Midbrain (tissue), 1 donor: ENCODE results near the gene KCNK7.

Experiments
- DNase-seq: peaks from one replicate; lab custom pipeline; 2025; lab: John Stamatoyannopoulos, UW

The KCNK7 gene

DNA sequence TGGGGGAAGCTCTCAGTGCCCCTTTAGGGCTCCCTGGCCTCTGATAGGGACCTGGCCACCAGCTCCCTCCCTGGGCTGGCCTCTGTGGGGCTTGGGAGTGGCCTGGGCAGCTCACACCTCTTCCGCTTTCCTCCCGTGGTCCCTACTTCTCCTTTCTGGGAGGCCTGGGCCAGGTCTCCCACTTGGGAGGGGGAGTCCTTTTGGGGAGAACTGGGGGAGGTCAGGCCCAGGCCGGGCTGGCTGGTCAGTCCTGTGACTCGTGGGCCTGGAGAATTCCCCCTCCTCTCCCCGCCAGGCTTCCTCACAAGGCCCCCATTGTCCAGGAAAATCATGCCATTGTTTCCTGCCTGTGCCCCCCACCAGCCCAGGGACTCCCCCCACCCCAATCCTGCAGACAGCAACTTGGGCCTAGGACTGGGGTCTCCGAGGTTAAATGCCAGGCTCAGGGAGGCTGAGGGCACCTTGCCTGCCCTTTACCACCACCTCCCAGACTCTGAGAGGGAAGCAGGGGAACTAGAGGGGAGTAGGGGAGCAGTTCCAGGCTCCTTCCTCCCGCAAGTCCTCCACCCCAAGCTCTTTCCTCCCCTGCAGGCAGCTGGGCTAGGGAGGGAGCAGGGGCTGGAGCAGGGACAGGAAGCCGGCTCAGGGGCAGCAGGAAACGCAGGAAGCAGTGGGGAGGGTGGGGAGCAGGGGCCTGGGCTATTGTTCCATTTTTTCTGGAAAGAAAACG is 15.6 kb upstream of the KCNK7 start:
- peak; percentile 89 for DNase-seq

DNA sequence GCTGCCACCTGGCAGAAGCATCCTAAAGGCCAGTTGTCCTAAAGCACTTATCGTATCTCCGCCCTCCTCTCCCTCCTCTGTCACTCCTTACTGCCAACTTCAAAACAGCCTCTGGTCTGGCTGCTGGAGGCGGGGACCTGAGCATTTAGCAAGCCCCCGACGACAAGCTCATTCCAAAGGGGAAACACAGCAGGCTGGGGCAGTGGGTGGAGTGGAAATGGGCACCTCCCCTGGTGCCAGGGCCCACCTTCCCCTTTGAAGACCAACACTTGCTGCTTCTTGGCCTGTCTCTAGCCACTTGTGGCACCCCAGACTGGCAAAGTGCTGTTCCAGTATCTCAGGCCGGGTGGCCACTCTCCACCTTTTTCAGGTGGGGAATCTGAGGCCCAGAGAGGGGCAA is 14.8 kb upstream of the KCNK7 start:
- peak; percentile 23 for DNase-seq

DNA sequence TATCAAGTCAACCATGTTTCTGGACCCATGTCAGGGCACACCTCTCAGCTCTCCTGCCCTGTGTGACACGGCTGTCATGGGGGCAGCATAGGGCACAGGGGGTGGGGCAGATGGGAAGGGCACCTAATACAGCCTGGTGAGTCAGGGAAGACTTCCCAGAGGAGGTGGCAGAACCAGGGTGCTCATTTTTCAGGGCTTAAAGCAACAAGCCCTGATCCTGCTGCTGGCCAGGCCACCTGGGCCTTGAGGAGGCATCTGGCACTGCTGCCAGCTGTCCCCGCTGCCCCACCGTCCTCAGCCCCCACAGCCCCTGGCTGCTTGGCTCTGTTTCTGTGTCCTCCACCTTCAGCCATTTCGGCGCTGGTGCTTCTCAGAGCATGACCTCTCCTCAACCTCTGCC is 14.1 kb upstream of the KCNK7 start:
- DNase-seq, result no peak

DNA sequence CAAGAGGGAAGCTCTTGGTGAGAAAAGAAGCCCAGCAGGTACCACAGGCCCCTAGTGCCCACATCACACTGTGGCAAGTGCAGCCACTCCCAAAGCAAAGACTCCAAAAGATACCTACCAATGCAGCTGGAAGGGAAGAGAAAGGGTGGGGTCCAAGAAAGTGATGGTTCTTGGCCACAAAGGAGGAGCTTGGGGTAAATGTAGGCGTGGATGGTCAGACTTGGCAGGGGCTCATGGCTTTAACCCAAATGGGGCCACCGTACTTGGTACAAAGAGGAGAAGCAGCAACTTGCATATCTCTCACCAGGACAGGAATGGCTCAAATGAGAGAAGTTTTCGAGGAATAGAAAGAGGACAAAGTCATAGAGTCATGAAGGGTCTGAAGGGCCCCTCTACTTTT is 13.6 kb upstream of the KCNK7 start:
- no peak for DNase-seq

DNA sequence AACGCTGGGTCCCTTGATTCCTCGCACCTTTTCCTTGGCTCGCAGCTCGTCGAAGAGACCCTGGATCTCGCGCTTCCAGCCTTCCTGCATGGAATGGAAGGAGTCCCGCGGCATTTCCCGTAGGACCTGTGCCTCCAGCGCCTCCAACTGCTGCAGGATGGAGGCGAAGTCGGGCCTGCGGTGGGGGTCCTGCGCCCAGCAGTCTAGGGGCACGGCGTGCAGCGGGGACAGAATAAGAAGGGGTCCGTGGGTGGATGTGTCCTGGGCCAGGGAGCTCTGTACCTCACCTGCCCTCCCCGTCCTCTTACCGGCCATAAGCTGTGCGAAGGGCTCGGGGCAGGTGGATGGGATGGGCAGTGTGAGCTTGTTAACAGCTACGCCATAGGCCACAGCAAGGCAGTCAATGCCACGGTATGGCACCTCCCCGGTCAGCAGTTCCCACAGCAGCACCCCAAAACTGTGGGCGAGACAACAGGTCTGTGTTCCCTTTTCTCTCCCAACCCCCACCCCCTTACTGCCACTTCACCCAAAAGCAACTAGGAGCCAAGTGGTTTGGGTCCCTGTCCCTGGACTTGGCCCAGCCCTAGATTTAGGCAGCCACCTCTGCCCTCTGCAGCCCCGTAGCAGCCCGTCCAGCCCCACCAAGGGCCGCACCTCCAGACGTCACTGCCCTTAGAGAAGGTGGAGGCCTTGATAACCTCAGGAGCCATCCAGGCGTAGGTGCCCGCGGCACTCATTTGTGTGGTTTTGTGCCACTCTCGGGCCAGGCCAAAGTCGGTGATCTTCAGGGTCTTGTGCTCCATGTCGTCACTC is 12.2 kb upstream of the KCNK7 start:
- no peak for DNase-seq

DNA sequence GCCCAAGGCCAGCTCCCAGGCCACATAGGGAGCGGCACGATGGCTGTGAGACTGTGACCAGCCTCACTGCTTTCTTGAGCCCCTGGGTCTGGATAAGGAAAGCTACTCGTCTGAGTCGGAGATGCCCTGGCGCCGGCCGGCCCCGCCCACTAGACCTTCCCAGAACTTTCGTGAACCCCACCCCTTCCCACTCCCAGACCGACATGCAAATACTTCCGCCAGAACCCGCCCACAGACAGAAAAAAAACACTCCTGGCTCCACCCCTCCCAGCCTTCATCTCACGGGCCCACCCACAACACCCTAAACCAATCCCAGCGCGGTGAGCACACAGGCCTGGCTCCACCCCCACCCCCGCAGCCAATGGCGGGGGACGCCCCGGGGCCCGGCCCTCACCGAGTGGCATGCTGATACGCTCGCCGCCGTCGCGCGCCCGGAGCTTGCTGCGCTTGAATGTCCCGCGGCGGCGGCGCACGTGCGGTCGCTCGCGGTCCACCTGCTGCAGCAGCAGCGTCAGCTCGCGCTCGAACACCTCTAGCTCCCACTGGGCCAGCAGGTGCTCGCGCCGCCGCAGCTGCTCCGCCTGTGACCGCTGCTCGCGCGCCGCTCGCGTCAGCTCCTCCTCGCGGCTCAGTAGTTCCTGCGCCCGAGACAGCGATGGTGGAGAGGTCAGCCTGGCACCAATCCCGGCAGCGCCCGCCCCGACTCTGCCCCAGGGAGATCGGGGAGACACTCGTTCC is 11.4 kb upstream of the KCNK7 start:
- DNase-seq, result peak; percentile 94

DNA sequence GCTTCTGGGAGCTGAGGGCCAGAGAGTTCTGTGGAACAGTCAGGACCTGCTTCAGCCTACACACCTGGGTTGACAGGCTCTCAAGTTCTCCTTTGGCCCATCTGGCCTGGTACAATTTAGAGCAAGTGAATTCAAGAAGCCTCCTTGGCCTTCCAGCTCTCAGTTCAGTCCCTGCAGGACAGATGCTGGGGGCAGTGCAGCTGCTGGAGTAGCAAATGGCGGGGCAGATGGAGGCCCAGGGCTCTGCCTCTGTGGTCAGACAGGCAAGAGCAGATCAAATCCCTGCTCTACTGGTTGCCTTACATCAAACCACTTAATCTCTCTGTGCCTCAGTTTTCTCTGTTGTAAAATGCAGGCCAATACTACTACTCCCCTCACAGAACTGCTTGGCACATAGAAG is 8.7 kb upstream of the KCNK7 start:
- DNase-seq, result no peak

DNA sequence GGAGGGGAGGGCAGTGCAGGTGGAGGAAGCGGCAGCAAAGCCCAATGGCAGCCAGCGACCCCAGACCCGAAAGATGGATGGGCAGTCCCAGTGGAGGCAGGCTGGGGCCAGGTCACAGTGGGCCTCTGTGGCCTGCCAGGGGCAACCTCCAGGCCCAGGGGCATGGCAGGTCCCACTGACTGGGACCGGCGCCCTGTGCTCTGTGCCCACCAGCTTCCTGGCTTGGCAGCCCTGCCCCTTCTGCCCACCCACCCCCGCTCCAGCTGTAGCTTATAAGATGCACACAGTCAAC is 4.3 kb upstream of the KCNK7 start:
- DNase-seq, result no peak

DNA sequence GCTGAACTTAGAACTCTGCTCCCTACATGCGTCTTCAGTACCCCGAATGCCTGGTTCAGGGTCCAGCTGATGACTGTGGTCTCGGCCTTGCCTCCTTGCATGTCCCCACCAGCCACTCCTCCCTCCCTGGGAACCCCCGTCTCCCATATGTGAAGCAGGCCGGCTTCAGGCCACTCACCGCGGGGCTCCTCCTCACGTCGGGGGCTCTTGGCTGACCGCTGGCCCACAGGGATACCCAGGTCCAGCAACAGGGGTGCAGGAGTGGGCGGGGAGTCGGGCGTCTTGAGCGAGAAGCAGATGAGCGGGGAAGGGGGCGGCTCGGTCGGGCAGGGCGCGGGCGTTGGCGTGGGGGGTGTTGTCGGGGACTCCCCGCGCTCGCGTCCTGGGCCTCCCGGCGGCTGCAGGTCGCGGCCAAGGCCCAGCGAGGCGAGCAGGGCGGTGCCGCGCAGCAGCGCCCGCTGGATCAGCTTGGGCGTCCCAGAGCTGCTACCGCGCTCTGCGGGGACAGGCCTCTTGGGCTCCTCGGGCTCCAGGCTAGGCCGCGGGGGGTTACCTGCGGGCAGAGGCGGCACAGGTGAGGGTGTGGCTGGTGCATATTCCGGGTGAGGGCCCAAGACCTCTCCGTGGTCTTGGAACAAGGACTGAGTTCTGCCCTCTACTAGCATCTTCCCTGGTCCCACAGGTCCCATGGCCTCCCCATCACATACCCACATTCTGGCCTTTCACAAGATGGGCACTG is 3.8 kb upstream of the KCNK7 start:
- DNase-seq, result no peak

DNA sequence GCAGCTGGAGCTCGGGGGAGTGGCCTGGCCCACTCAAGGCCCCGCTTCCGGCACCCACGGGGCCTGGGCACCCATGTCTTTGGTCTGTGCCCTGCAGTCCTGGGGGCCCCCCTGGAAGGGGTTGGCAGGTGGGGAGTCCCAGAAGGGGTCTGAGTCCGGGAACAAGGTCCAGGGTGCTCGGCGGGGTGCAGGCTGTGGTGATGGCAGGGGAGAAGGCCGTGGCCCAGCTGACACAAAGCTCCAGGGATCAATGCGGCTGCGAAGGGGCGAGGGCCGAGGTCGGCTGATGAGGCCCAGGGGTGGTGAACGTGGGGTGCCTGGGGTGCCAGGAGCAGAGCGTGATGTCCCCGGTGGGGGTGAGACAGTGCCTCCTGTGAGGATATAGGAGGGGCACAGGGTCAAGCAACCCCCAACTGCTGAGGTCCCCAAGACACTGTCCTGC is 2.7 kb upstream of the KCNK7 start:
- DNase-seq, result no peak

DNA sequence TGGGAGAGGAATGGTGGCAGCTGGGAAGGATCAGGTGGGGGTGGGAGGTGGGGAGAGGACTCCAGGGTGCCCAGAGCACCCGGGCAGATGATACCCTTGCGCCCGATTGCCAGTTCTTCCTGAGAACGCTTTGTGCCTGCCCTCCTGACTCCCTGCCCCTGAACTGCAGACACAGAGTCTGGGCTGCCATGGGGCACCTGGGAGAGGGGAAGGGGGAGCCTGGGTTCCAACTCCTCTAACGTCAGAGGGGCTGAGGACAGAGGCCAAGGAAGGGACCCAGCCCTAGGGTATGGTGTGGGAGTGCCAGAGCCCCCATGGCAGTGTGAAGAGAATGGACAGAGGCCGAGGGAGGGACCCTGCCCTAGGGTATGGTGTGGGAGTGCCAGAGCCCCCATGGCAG is 920 bp upstream of the KCNK7 start:
- no peak for DNase-seq

DNA sequence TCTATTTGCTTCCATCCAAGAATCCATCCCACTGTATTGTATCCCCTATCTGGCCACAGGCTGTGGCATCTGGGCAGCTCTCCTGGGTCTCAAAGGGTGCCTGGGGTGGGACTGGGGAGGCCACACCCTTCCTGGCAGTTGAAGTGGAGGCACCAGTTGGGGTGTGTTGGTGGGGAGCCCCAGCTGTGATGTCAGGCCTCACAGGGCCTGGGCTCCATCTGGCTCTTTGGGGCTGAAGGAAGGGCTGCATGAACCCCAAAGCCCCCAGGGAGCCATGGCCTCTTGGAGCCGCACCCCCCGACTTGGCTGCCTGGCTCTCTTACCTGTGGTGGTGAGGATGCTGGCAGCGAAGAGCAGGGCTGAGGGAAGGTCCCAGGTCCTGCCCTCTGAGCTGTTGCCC is 469 bp downstream of the KCNK7 start:
- no peak for DNase-seq

DNA sequence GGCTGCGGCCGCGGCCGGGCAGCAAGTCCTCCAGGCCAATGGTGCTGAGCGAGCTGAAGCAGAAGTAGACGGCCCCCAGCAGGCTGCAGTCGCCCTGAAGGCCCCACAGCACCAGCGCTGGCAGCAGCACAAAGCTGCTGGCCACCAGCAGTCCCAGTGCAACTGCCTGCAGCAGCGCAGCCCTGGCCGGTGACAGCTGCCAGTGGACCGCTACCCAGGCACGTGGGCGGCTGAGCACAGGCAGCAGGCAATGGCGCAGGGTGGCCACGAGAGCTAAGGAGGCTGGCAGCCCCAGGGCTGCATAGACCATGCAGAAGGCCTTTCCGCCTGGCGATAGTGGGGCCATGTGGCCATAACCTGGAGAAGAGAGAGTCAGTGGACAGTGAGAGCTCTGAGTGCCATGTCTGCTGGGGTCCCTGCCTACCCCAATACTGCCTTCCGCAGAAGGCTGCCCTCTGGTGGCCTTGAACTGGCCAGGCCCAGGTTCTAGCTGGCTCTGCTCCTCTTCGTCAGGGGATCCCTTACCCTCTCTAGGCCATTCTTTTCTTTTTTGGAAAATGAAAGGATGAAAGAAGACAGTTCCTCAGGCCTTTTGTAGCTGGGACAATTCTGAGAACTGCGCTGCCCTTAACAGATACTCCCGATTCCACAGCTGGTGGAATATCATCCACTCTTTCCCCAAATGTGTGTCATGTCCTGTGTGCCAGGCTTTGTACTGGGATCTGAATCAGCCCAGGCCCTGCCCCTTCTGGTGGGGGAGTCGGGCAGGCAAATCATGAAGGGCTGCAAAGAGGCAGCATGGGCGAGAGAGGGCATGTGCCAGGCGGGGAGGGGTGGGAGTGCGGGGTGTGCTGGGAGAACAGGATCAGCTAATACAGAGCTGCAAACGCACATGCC is 1.8 kb downstream of the KCNK7 start:
- peak; percentile 58 for DNase-seq

DNA sequence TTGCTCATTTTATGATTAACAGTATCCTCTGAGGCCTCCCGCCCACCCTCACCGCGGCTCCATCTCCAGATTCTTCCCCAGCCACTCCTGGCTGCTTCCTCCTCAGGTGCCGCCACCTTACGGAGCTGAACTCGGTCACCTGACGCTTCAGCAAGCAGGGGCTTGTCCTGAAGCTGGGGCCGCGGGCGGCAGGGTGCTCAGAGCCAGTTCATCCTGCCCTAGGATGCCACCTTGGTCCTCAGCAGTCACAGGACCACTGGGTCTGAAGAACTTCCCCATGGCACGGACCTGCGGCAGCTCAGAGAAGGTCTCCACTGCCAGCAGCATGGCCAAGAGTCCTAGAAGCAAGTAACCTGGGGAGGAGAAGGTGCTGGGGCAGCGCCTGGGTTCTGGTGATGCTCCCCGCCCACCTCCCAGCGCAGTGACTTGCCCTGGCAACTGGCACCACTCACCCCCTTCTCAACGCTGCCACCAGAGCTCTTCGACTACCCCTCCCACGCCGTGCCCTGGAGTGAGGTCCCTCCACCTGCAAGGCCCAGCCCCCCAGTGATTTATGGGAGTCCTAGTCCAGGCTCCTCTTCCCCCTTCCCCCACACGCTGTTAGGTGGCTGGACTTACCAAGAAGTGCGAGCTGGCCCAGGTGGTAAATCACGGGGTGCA is 2.6 kb downstream of the KCNK7 start:
- no peak for DNase-seq

DNA sequence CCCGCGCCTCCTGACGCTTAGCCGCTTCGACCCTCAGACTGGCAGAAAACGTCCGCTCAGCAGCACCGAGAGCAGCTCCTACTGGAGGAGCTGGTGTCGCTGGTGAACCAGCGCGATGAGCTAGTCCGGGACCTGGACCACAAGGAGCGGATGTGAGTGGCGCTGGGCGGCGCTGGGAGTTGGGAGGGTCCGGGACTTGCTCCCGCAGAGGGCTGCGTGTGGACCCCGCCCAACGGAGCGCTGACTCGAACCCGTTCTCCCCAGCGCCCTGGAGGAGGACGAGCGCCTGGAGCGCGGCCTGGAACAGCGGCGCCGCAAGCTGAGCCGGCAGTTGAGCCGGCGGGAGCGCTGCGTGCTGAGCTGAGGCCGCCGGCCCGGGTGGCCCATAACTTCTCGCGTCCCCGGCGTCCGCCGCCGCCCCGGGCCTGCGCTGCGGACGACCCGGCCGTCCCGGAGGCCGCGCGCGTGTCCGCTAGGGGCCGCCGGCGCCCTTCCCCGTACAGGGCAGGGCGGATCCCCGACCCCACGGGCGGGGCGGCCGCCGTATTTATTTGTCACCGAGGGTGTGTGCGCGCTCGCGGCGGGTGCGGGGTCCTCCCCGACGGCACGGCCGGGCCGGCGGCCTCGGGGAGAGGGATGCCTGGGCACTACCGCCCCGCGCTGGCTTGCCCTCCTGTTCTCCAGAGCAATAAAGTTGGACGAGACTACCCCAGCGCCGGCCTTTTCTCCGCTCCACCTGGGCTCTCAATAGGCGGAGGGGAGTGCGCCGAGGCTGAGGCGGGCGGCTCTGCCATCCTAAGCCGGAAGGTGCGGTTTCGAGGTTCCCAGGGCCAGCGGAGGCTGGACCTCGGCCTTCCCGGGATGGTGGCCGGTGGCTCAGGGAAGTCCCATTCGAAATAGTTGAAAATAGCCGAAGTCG is 3.4 kb downstream of the KCNK7 start:
- DNase-seq, result no peak

DNA sequence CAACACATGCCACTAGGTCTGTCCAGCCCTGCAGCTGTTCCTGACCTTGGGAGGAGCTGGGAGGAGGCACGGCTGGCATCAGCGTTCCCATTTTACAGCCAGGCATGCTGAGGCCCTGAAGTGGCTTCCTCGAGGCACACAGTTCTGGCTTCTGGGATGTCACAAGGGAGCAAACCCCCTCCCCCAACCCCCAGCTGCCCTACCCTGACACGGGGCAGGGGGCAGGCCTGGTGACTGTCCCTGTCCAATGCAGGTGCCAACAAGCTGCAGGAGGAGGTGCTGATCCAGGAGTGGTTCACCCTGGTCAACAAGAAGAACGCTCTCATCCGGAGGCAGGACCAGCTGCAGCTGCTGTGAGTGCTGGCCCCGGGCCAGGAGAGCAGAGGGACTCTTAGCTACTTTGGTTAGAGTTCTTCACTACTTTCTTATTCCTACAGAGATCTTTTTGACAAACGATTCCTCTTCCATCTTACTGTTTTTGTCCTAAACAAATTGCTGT is 5.3 kb downstream of the KCNK7 start:
- DNase-seq, result no peak

DNA sequence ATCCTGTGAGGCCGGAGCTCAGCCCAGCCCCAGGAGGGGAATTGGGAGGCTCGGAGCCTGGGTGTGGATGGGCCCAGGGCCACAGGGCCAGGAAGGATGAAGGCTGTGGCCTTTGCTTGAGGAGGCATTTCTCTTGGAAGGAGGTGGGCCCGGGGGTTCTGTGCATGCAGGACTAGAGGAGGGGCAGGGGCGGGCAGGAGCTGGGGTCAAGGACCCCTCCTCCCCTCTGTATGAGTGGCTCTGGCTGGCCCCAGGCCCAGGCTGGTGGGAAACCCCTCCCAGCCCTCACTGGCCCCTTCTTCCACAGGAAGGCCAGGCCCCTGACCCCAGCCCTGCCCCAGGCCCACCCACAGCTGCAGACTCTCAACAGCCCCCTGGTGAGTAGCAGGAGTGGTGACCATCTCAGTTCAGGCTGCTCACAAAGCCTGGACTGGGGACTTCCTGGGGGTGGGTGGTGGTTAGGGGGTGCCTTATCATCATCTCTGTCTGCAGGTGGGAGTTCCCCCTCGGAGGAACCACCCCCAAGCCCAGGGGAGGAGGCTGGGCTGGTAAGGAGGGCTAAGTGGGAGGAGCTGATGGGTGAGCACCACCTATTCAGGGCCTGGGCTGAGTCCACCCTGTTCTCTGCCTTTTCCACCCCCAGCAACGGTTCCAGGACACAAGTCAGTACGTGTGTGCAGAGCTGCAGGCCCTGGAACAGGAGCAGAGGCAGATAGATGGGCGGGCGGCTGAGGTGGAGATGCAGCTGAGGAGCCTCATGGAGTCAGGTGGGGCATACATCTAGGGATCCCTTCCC is 6.0 kb downstream of the KCNK7 start:
- no peak for DNase-seq

DNA sequence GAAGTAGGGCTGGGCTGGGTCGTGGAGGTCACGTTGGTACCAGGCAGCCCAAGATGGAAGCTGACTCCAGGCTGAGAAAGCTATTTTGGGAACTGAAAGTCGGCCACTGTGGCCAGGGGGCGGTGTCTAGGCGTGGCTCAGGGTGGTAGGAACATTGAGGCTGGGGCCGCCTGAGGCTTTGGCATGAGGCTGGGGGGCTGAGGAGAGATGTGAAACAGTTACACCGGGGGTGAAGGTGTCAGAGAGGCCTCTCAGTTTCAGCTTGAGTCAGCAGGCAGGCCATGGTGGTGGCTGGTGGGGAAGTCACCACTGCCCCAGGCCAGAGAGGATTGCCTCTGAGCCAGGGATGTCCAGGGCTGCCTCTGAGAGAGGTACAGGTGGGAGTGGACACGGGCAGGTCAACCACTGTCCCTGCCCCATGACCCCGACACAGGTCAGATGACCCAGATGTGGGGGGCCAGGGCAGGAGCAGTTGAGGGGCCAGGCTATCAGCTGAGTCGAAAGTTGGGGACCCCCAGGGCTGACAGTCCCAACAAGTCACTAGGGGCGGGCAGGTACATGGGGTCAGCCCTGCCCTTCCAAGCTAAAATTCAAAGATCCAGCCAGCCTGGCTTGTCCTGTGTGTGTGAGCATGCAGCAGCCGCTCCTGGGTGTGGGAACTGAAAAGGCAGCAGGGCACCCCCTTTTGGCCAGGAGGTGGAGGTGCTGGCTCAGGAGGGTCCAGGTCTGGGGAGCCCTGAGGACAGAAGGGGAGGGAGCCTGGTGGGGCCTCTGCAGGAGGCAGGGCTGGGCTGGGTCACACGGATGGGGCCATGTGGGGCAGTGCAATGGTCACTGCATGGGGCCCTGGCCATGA is 7.2 kb downstream of the KCNK7 start:
- DNase-seq, result no peak
